Measurements from ENCODE around the gene SSH2. TPM values are rescaled to one million over a fixed set of nuclear protein-coding genes. Genes with fewer than 3 reads are reported as not detected.

The SSH2 gene
- total and polyA plus RNA-seq, 9 donors, result 4.2 to 13.0 (median 11.8) TPM

DNA sequence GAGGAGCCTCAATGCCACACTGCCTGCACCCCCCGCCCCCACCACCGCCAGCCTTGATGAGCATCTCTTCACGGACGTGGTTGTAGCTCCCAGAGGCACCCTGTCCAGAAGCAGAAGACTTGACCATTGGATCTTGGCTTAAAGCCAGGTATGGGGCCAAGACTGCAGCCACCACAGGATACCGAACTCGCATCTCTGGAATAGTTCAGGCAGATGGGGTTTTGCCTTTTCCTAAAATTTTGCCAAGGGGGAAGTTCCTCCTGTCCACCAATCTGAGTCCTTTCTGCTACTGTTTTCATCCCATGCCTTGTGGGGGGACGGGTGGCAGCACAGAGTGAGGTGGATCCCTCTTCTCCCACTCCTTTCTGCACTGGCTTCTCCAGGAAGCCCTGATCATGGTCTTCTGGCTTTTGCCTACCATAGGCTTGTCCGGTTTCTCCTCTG, 308.3 kb downstream of the SSH2 start:
- TF ChIP-seq EP300 (IDR thresholded peaks at IDR 0.05) (no peak), POLR2A (IDR thresholded peaks at IDR 0.05) (no peak), CTCF (IDR thresholded peaks at IDR 0.05) (no peak)
- Histone ChIP-seq H3K27me3 (no peaks in the 10 kb centered on the region), H3K9me3 (no peaks in the 10 kb centered on the region), H3K36me3 (no peaks in the 10 kb centered on the region), H3K4me1 (ENCODE audit: insufficient read depth) (peaks cover 4% of the 10 kb centered on the region), H3K4me3 (peak overlapping the region; percentile 50), H3K27ac (no peak overlapping the region)
- no peak for DNase-seq
- intact Hi-C loops (cut with DNase I), result loop anchor here in 1 of 4 donors (10.0 kb wide), 1 partner anchor 153 kb away; no protein-coding TSS in a partner anchor
- 73 to 77% (median 75%) methylated on average over 8 of the region's 8 CpGs for WGBS, 3 donors

GRCh38 chr17:29620779-29621500, 309.1 kb downstream of the SSH2 start:
- H3K36me3 ChIP-seq, result no peaks in the 10 kb centered on the region
- peaks cover 7% of the 10 kb centered on the region for H3K4me1 ChIP-seq (ENCODE audit: insufficient read depth)
- H3K4me3 ChIP-seq, result no peak overlapping the region
- TF ChIP-seq EP300 (IDR thresholded peaks at IDR 0.05) (no peak), CTCF (IDR thresholded peaks at IDR 0.05) (no peak), POLR2A (IDR thresholded peaks at IDR 0.05) (no peak)
- 95% methylated on average over 12 of the region's 12 CpGs for WGBS, 3 donors
- DNase-seq, result no peak
- intact Hi-C loops (cut with DNase I), result loop anchor here in 1 of 4 donors (10.0 kb wide), 1 partner anchor 154 kb away; no protein-coding TSS in a partner anchor
- H3K27me3 ChIP-seq, result no peaks in the 10 kb centered on the region
- no peak overlapping the region for H3K27ac ChIP-seq
- no peaks in the 10 kb centered on the region for H3K9me3 ChIP-seq

DNA sequence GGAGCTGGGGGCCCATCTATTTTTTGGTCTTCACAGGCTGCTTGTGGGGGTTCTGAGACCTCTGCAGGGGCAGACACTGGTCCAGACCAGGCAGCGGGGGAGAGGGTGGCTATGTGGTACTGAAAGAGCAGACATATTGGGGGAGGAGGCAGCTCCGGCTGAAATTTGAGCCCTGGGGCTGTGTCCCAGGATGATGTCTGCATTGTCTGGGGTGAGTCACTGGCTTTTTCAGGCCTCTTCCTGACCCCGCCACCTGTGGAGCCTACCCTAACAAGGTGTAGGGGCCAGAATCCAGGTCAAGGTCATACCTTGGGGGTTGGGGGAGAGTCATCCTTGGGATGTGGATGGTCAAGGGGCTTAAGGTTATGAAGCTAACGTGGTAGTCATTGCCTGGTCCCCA, 309.8 kb downstream of the SSH2 start:
- H3K27ac ChIP-seq, result no peak overlapping the region
- TF ChIP-seq CTCF (IDR thresholded peaks at IDR 0.05) (no peak), EP300 (IDR thresholded peaks at IDR 0.05) (no peak), POLR2A (IDR thresholded peaks at IDR 0.05) (no peak)
- intact Hi-C loops (cut with DNase I), result loop anchor here in 1 of 4 donors (10.0 kb wide), 1 partner anchor 155 kb away; no protein-coding TSS in a partner anchor
- H3K9me3 ChIP-seq, result no peaks in the 10 kb centered on the region
- no peaks in the 10 kb centered on the region for H3K36me3 ChIP-seq
- peaks cover 10% of the 10 kb centered on the region for H3K4me1 ChIP-seq (ENCODE audit: insufficient read depth)
- no peak for DNase-seq
- H3K4me3 ChIP-seq, result no peak overlapping the region
- no peaks in the 10 kb centered on the region for H3K27me3 ChIP-seq
- WGBS, 3 donors, result 95 to 98% (median 97%) methylated on average over 4 of the region's 4 CpGs

DNA sequence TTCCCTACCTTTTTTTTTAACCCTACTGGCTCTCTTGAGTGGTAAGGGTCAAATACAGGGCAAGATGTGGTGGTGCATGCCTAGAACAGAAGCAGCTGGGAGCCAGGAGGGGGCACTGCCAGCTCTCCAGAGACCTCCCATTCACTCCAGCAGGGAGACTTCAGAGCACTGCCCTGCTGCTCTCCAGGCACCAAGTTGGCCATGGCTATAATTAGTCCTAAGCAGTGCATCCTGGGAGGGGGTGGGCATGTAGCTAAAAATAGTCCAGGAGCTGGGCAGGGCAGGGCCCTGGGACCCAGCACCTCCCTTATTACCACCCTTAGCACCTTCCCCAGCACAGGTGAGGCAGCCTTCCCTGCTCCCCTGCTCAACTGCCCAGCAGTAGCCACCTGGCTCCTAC, 310.8 kb downstream of the SSH2 start:
- no peak for TF ChIP-seq CTCF (IDR thresholded peaks at IDR 0.05)
- TF ChIP-seq EP300 (IDR thresholded peaks at IDR 0.05), result no peak
- TF ChIP-seq POLR2A (IDR thresholded peaks at IDR 0.05), result no peak
- H3K4me1 ChIP-seq (ENCODE audit: insufficient read depth), result peaks cover 10% of the 10 kb centered on the region

More for the DNA sequence above, 310.8 kb downstream of the SSH2 start:
- Histone ChIP-seq H3K9me3 (no peaks in the 10 kb centered on the region), H3K36me3 (no peaks in the 10 kb centered on the region), H3K4me3 (no peak overlapping the region), H3K27ac (no peak overlapping the region), H3K27me3 (no peaks in the 10 kb centered on the region)
- intact Hi-C loops (cut with DNase I), result no loop called here
- no peak for DNase-seq

All from ovary (tissue), 9 donors.